ENCODE results near the gene AGPAT3.
"Not testable (repeated sequence)": the region's sequence is repeated elsewhere in the genome, so short reads cannot be mapped to it uniquely, and the experiment has no call there.

AGPAT3 gene

DNA sequence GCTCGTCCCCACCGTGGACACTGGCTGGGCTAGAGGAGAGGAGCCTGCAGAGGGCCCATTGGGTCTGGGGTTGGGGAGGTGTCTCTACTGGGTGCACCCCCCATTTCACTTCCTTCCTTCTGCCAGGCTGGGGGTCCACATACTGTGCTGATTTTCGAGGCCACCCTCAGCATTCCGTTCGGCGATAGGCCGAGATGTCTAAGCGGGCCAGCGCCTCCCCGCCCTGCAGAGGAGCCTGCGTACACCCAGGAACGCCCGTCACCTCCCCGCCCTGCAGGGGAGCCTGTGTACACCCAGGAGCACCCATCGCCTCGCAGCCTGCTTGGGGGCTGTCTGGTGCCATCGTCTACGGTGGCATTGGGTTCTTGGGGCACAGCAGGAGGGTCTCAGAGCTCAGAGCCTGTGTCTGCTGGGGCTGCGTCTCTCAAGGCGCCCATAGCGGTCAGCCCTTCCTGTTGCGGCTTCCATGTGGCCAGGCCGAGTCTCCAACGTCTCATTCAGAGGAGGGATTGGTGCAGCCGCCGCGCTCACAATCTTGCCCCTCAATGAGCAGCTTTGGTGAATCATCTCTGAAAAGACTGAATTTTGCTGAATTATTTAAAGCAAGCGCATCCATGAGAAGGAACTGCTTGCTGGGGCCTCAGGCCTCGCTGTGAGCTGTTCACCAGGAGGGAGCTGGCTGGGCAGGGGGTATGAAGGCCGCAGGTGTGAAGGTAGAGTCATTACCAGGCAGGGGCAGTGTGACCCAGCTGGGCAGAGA, 30.7 kb upstream of the AGPAT3 start:
- DNase-seq (ENCODE audit: low read depth in 2 of 3, low spot score in 2 of 3) = no peak

DNA sequence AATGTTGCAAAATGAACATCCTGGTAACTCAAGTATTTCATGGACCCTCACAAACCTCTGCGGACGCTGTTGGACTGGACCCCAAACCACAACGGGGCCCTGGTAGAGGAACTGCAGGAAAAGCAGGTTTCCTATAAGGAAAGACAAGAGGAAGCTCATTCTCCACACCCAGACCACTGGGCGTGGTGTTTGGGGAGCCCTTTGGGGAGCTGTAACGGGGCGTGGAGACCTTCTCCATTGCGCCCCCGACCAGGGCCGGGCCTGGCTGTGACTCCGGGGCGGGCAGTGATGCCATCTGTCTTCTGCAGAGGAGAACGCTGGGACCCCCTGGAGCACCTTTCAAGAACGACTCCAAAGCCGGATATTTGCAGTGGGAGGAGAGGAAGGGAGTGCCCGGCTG, 30.0 kb upstream of the AGPAT3 start:
- DNase-seq (ENCODE audit: low read depth in 2 of 3, low spot score in 2 of 3) = no peak

DNA sequence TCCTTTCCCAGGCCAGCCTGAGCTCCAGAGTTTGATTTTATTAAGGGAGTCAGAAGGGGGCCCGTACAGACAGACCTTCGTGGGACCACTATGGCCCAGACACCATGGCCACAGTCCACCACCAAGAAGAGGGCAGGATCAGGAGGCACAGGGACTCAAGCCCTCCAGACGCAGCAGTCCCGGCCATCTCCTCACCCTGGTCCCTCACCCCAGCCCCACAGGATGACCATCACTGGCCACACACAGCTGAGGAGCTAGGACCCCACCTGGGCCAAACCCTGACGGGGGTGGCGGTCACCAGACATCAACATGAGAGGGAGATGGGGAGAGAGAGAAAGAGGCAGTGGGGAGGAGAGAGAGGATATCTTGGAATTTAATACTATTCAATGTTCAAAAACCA, 29.2 kb upstream of the AGPAT3 start:
- DNase-seq (ENCODE audit: low read depth in 2 of 3, low spot score in 2 of 3) = no peak

DNA sequence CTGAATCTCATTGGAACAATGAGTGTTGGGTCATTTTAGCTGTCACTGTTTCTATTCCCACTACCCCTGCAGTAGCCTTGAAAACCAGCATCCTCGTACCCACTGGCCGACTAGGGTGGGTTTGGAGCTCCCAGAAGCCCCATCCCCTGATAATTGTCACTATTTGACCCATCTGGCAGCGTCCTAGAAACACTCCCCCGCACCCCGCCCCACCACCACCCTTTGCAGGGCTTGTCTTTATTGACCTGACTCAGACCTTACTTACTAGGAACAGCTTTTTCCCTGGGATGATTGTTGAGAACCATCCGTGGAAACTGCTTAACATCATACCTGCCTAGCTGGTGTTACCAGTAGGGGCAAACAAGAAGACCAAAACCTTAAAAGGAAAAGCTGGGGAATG, 28.4 kb upstream of the AGPAT3 start:
- DNase-seq (ENCODE audit: low read depth in 2 of 3, low spot score in 2 of 3) = no peak

DNA sequence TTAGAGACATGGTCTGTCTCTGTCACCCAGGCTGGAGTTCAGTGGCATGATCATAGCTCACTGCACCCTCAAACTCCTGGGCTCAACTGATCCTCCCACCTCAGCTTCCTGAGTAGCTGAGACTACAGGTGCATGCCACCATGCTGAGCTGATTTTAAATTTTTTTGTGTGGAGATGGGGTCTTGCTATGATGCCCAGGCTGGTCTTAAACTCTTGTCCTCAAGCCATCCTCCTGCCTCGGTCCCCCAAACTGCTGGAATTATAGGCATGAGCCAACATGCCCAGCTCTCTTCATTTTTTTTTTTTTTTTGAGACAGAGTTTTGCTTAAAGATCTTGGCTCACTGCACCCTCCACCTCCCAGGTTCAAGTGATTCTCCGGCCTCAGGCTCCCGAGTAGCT, 24.8 kb upstream of the AGPAT3 start:
- no peak for DNase-seq (ENCODE audit: low read depth in 2 of 3, low spot score in 2 of 3)

DNA sequence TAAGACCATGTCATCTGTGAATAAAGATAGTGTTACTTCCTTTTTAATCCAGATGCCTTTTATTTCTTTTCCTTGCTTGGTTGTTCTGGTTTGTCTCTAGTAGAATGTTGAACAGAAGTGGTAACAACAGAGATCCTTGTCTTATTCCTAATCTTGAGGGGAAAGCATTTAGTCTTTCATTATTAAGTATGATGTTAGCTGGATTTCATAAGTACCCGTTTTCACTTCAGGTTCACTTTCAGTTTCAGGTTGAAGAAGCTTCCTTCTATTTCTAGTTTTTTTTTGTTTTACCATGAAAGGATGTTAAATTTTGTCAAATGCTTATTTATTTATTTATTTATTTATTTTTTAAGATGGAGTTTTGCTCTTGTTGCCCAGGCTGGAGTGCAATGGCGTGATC, 22.3 kb upstream of the AGPAT3 start:
- DNase-seq (ENCODE audit: low read depth in 2 of 3, low spot score in 2 of 3) = no peak

DNA sequence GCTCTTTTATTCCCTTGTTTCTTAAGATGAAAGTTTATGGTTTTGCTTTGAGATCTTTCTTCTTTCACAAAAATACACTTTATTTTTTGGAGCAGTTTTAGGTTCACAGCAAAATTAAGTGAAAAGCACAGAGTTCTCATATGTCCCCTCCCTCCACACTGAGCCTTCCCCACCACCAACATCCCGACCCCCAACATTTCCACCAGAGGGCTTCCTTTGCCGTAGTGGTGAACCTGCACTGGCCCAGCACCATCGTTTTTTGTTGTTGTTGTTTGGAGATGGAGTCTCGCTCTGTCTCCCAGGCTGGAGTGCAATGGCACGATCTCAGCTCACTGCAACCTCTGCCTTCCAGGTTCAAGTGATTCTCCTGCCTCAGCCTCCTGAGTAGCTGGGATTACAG, 20.1 kb upstream of the AGPAT3 start:
- DNase-seq (ENCODE audit: low read depth in 2 of 3, low spot score in 2 of 3) = not testable (repeated sequence)

DNA sequence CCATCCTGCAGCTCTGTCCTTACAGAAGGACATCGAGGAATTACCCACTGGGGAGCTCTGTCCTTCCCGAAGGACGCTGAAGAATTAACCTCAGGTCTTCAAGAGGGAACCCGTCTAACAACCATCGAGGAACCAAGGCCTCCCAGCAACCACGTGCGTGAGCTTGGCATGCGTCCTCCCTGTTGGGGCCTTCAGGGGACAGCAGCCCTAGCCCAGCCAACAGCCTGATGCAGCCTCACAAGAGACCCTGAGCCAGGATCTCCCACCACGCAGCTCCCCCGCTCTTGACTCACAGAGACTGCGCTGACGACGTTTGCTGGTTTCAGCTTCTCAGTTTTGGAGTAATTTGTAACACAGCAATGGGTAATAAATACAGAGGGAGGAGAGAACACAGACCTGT, 19.6 kb upstream of the AGPAT3 start:
- no peak for DNase-seq (ENCODE audit: low read depth in 2 of 3, low spot score in 2 of 3)

DNA sequence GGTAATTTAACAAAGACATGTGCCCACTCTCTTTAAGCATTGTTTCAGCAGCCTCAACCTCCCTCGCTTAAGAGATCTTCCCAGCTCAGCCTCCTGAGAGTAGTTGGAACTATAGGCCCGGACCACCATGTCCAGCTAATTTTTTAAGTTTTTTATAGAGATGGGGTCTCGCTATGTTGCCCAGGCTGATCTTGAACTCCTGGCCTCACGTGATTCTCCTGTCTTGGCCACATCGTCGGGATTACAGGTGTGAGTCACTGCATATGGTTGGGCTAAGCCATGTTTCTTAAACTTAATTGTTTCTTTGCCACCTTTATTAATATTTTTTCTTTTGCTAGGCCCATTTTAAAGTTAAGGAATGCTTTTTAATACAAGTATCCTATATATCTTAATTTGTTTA, 18.6 kb upstream of the AGPAT3 start:
- DNase-seq (ENCODE audit: low read depth in 2 of 3, low spot score in 2 of 3) = no peak

DNA sequence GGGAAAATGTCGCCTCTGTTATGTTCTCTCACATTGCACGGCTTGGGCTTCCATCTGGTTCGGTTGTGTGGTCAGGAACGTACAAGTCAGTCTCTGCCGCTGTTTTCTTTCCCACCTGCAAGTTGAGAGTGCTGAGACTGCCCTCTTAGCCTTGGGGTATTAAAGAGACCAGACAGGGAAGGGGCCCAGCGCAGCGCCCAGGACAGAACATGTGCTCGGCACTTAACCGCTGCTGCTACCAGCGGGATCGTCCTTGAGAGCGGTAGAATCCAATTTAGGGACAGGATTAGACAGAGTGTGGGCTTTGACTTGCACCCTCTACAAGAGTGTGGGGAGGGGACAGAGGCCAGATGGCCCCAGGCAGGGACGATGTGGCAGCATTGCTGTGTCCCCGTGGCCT, 17.7 kb upstream of the AGPAT3 start:
- no peak for DNase-seq (ENCODE audit: low read depth in 2 of 3, low spot score in 2 of 3)

DNA sequence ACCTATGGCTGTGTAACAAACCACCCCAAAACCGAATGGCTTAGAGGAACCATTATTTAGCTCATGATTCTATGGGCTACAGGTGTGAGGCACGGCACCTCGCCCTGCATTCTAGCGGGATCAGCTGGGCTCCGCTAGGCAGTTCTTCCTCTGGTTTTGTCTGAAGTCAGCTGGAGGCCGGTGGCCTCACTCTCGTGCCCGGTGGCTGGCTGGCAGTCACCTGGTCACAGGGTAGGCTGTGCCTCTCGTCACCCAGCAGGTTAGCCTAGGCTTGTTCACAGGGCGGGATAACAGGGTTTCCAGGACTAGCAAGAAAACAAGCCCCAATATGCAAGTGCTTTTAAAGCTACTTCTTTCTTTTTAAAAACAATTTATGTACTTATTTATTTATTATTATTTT, 16.3 kb upstream of the AGPAT3 start:
- DNase-seq (ENCODE audit: low read depth in 2 of 3, low spot score in 2 of 3) = no peak

DNA sequence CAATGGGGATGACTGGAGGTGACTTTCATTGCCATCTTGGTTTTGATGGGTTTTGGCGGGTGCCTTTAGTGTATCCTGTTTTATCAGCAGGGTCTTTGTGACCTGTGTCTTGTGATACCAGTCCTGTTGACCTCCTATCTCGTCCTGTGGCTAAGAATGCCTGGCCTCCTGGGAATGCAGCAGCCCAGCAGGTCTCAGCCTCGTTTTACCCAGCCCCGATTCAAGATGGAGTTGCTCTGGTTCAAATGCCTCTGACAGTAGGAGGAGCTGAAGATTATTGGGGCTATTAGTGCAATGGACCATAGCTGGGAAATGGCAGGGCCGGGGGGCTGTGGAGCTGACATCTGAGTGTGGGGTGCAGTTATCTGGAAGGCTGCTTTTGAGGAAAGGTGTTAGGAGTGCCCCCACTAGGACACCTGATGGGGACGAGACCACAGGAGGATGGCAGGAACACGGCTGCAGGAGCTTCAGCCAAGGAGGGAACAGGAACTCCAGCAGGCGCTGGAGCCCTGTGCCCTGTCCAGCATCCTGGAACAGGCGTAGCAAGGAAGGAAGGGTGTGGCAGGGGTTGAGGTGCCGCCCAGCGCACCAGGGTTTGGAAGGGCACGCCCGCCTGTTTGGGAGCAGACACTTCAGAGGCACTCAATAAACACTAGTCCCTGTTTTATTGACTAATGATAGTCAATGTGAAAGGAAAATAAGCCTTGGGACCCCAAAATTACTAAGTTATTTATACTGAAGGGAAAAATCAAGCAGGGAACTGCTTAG, 15.3 kb upstream of the AGPAT3 start:
- no peak for DNase-seq (ENCODE audit: low read depth in 2 of 3, low spot score in 2 of 3)

DNA sequence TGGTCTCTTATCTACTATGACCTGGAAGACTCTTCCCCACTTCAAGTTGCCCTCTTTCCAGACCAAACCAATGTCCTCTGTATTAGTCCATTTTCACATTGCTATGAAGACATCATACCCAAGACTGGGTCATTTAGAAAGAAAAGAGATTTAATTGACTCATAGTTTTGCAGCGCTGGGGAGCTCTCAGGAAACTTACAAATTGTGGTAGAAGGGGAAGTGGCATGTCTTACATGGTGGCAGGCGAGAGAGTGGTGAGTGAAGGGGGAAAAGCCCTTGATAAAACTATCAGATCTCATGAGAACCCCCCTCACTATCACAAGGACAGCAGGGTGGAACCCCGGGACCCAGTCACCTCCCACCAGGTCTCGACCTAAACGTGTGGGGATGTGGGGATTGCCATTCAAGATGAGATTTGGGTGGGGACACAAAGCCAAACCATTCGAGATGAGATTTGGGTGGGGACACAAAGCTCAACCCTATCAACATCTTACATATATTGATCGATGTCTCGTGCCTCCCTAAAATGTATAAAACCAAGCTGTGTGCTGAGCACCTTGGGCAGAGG, 14.2 kb upstream of the AGPAT3 start:
- no peak for DNase-seq (ENCODE audit: low read depth in 2 of 3, low spot score in 2 of 3)

DNA sequence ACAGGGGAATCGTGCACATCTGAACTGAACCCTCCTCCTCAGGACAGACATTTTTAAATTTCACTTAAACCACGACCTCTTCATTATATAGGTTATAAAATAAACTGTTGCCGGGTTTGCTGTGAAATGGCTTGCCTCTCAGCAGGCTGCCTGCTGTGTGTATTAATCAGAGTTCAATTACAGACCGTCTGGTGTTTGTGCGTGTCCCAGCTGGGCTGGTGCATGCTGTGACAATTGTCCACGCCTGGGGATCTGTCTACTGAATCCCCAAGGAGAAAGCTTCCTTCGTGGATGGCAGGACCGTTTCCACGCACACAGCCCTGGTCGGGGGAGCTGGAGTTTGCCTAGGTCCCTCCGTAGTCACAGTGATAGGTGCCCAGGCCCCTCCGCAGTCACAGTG, 13.4 kb upstream of the AGPAT3 start:
- DNase-seq (ENCODE audit: low read depth in 2 of 3, low spot score in 2 of 3) = no peak

DNA sequence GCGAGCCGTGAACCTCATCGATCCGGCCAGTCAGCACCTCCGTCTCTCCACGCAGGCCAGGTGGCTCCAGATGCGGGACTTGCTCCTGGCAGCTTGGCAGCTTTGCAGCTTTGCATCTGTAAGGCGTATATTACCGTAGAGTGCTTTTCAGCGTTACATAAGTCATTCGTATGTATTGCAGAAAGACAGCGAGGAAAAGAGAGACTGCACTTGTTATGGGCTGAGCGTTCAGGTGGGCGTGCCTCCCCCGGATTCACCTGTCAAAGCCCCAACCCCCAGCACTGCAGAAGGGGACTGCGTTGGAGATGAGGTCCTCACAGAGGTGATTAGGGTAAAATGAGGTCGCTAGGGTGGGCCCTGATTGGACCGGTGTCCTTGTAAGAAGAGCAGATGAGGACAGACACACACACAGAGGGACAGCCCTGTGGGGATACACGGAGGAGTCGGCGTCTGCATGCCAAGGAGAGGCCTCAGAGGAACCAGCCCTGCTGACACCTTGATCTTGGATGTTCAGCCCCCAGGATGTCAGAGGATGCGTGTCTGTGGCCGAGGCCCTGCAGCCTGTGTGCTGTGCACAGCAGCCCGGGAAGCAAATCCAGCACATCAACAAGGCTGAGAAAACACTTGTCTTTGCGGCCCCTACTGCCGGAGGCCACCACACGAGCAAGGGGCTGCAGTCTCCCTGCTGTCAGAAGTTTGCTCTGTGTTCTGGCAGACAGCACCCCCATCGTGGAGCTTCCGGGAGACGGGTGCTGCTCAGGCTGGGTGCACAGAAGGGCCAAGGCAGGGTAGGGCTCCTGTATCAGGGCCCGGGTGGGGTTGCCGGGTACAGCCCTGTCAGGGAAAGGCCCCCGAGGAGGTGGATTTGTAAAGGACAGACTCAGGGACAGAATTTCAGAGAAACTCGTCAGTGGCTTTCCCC, 10.9 kb upstream of the AGPAT3 start:
- no peak for DNase-seq (ENCODE audit: low read depth in 2 of 3, low spot score in 2 of 3)

DNA sequence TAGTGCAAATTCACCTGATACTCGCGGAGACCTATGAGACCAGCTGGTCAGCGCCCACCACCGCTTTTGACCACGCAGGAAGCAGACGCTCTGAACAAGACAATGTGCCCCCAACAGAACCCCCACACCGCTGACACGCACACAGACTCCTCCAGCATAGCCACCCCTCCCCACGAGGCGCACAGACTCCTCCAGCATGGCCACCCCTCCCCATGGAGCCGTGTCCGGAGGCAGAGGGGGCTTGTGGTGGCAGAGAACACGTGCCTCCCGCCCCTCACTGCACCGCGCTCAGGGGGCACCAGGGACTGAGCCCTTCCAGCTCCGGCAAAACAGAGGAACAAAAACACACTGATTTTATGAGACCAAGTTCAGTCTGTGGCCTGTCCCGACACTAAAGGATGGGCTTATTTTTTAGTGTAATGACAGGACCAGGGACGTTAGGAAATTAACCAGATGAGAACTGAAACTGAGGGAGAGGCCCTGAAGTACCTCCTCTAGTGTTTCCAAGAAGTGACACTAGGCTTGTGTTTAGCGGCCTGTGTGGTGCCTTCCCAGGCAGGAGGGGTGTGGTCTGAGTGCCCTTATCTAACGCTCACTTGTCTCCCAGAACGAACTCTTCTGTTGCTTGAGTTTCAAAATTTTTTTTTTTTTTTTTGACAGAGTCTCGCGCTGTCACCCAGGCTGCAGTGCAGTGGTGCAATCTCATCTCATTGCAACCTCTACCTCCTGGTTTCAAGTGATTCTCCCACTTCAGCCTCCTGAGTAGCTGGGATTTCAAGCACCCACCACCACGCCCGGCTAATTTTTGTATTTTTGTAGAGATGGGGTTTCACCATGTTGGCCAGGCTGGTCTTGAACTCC, 10.0 kb upstream of the AGPAT3 start:
- no peak for DNase-seq (ENCODE audit: low read depth in 2 of 3, low spot score in 2 of 3)

DNA sequence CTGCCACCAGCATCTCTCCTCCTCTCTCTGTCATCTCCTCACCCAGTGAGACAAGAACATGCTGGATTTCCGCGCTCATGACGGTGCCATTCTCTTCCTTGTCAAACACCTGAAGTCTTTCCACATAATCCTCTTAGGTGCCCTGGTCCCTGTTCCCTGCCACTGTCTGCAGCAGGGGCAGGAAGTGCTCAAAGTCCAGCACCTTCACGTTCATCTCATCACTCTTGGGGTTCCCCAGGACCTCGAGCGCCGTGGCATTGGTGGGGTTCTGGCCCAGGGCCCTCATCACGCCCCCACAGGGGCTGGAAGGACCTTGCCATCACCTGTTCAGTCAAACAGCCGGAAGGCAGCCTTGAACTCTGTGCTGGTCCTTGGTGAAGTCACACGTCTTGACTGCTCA, 9.1 kb upstream of the AGPAT3 start:
- DNase-seq (ENCODE audit: low read depth in 2 of 3, low spot score in 2 of 3) = no peak

DNA sequence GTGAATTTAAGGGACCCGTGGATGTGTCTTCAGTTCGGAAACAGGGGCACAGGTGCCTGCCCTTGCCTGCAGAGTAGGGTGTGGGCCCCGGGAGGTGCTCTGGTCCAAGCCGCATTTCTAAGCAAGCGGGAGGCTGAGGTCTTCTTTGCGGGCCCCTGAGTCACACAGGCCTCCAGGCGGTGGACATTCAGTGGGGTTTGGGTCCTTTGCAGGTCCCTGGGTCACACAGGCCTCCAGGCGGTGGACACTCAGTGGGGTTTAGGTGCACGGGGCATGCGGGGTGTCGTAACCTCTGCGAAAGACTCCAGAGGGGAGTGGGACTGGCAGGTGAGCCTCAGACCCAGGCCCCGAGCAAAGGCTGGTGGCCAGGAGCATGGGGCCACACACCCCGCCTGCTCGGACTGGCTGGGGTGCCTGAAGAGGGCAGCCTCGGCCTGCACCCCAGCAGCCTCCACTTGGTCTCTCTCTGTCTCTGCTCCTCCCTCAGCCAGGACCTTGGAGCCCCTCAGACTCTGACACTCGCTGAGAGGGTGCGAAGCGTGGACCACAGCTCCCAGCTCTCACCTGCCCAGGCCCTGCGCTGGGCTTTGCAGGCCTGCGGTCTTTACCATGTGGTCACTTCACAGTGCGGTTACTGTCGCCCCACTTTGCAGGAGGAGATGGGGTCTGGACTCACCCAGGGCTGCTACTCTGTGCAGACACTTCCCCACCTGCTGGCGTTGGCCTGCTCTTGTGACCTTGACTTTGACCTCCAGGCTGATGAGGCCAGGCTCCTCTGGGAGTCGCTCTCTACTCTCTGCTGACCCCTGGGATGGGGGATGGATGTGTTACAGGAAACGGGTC, 6.0 kb upstream of the AGPAT3 start:
- DNase-seq (ENCODE audit: low read depth in 2 of 3, low spot score in 2 of 3) = no peak

DNA sequence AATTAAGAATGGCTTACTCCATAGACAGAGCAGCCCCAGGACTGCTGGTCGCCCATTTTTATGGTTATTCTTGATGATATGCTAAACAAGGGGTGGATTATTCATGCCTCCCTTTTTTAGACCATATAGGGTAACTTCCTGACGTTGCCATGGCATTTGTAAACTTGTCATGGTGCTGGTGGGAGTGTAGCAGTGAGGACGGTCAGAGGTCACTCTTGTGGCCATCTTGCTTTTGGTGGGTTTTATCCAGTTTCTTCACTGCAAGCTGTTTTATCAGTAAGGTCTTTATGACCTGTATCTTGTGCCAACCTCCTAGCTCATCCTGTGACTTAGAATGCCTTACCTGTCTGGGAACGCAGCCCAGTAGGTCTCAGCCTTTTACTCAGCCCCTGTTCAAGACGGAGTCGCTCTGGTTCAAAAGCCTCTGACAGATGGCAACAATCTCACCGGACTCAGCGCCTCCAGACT, 5.2 kb upstream of the AGPAT3 start:
- no peak for DNase-seq (ENCODE audit: low read depth in 2 of 3, low spot score in 2 of 3)
